Panc1 (cell line): ENCODE data around the gene KCNMB3. TPM values are rescaled to one million over a fixed set of nuclear protein-coding genes. Genes with fewer than 3 reads are reported as not detected.
"Not testable (repeated sequence)": the region's sequence is repeated elsewhere in the genome, so short reads cannot be mapped to it uniquely, and the experiment has no call there.

Experiments
- ATAC-seq: fragments of 200-7000 bp; cut with Tn5 transposase; 2 replicates; pipeline ENCODE4 v1.9.1; 2020; ENCODE audit warnings: mild to moderate bottlenecking, moderate library complexity
- BruUV-seq: library from RNA; stranded (reverse); fragments of 400-500 nt; replicated peaks from 2 replicates; lab custom pipeline; 2021; lab: Mats Ljungman, UMichigan
- CTCF ChIA-PET: fragments of 300-600 bp; sonication (Branson Sonifier 250); formaldehyde crosslinking; loops from one replicate; lab custom pipeline; 2022; ENCODE audit warnings: antibody characterized with exemption; lab: Charles Lee
- POLR2A ChIA-PET: fragments of 300-600 bp; sonication (Branson Sonifier 250); formaldehyde crosslinking; loops from one replicate; lab custom pipeline; 2022; ENCODE audit warnings: antibody characterized with exemption; lab: Charles Lee
- DNase-seq: peaks from one replicate; pipeline ENCODE4 v3.0.0-alpha.2; 2010; ENCODE audit warnings: low read depth, low spot score
- H3K27ac ChIP-seq: 2 replicates; pipeline ENCODE4 v1.5.1; 2011; ENCODE audit warnings: mild to moderate bottlenecking, low read length, inconsistent platforms
- H3K27me3 ChIP-seq: fragments of 200-500 bp; sonication (Bioruptor generic); 2 replicates; pipeline ENCODE4 v1.6.0; 2014; ENCODE audit warnings: low read length, inconsistent platforms; ENCODE audit not compliant: control insufficient read depth, insufficient read depth
- H3K36me3 ChIP-seq: fragments of 200-500 bp; sonication (Bioruptor generic); 2 replicates; pipeline ENCODE4 v1.5.1; 2014; ENCODE audit warnings: inconsistent platforms, mild to moderate bottlenecking, low read length, moderate library complexity; ENCODE audit not compliant: control insufficient read depth, insufficient read depth
- H3K4me1 ChIP-seq: 2 replicates; pipeline ENCODE4 v1.5.1; 2011; ENCODE audit warnings: inconsistent platforms, mild to moderate bottlenecking, low read length, moderate library complexity; ENCODE audit not compliant: control insufficient read depth, insufficient read depth
- H3K4me3 ChIP-seq, 2 experiments: 2 replicates each; pipeline ENCODE4 v1.5.1; 2011 to 2012; ENCODE audit warnings: low read depth in 2 of 2, low read length in 2 of 2, mild to moderate bottlenecking in 2 of 2, inconsistent platforms in 1 of 2, moderate library complexity in 1 of 2
- H3K9me3 ChIP-seq: fragments of 200-500 bp; sonication (Bioruptor generic); 2 replicates; pipeline ENCODE4 v1.5.1; 2014; ENCODE audit warnings: low read depth, mild to moderate bottlenecking, inconsistent platforms, low read length, moderate library complexity; ENCODE audit not compliant: control insufficient read depth, insufficient read depth
- POLR2AphosphoS5 ChIP-seq: IDR thresholded peaks from 2 replicates; pipeline ENCODE4 v1.6.1; 2012; ENCODE audit warnings: mild to moderate bottlenecking, low read depth, low read length, moderate library complexity
- SIN3A ChIP-seq: IDR thresholded peaks from 2 replicates; pipeline ENCODE4 v1.6.1; 2012; ENCODE audit warnings: low read depth, mild to moderate bottlenecking, low read length, moderate library complexity, borderline replicate concordance; ENCODE audit not compliant: insufficient read depth
- TCF7L2 ChIP-seq: IDR thresholded peaks from 2 replicates; pipeline ENCODE4 v1.6.1; 2011; ENCODE audit warnings: mild to moderate bottlenecking, low read depth, low read length, inconsistent platforms
- in situ Hi-C: cut with HindIII; loops from 2 replicates; pipeline ENCODE4 v1.10.0; 2016; ENCODE audit warnings: low sequenced_read_pairs, low pct_unique_long_range_greater_than_20kb
- intact Hi-C: fragments of 100-400 bp; cut with micrococcal nuclease; formaldehyde crosslinking; loops from one replicate; pipeline ENCODE4 v1.10.0; 2022; ENCODE audit not compliant: unreplicated experiment
- total RNA-seq: library from RNA; stranded (reverse); gene quantifications from one replicate; pipeline ENCODE4 v1.2.1, GENCODE V29; 2021; ENCODE audit not compliant: unreplicated experiment
- TF ChIP-seq, protein P1 (sequence below), 2 experiments: IDR thresholded peaks; 2 replicates each; pipeline ENCODE4 v1.6.1; 2011 to 2012; ENCODE audit warnings: low read depth in 2 of 2, control low read depth in 1 of 2, low read length in 1 of 2, mild to moderate bottlenecking in 1 of 2, moderate library complexity in 1 of 2; ENCODE audit not compliant: insufficient read depth in 1 of 2
- TF ChIP-seq, protein P2 (sequence below): fragments of 450-650 bp; IDR thresholded peaks from 2 replicates; pipeline ENCODE4 v1.5.1; 2017; ENCODE audit warnings: mild to moderate bottlenecking

KCNMB3 gene
- total RNA-seq, 1 experiment from 2014 or later, result 5.8 TPM

DNA sequence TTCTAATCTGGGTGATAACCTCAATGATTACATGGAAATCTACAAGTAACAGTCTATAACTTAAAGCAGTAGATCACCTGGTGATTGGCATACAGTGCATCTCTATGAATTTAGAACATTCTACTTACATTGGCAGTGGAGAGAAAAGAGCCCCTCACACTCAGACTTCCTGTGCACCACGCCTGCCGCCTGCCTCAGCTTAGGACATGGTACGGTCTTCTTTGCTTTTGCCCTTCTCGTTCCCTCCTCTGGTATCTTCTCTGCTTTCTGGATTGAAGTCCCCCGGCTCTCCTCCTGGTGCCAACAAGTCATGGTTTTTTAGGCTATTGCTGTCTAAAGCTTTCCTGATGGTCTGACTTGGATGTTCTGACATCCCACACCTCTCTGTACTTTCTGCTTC lies 7.9 kb upstream of the KCNMB3 start:
- TF ChIP-seq SIN3A (no peak), POLR2AphosphoS5 (no peak), TCF7L2 (no peak)
- TF ChIP-seq, protein P1, sequence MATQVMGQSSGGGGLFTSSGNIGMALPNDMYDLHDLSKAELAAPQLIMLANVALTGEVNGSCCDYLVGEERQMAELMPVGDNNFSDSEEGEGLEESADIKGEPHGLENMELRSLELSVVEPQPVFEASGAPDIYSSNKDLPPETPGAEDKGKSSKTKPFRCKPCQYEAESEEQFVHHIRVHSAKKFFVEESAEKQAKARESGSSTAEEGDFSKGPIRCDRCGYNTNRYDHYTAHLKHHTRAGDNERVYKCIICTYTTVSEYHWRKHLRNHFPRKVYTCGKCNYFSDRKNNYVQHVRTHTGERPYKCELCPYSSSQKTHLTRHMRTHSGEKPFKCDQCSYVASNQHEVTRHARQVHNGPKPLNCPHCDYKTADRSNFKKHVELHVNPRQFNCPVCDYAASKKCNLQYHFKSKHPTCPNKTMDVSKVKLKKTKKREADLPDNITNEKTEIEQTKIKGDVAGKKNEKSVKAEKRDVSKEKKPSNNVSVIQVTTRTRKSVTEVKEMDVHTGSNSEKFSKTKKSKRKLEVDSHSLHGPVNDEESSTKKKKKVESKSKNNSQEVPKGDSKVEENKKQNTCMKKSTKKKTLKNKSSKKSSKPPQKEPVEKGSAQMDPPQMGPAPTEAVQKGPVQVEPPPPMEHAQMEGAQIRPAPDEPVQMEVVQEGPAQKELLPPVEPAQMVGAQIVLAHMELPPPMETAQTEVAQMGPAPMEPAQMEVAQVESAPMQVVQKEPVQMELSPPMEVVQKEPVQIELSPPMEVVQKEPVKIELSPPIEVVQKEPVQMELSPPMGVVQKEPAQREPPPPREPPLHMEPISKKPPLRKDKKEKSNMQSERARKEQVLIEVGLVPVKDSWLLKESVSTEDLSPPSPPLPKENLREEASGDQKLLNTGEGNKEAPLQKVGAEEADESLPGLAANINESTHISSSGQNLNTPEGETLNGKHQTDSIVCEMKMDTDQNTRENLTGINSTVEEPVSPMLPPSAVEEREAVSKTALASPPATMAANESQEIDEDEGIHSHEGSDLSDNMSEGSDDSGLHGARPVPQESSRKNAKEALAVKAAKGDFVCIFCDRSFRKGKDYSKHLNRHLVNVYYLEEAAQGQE (IDR thresholded peaks at IDR 0.05; ENCODE audit: insufficient read depth in 1 of 2, low read depth in 2 of 2, low read length in 1 of 2), result no peak
- TF ChIP-seq, protein P2, sequence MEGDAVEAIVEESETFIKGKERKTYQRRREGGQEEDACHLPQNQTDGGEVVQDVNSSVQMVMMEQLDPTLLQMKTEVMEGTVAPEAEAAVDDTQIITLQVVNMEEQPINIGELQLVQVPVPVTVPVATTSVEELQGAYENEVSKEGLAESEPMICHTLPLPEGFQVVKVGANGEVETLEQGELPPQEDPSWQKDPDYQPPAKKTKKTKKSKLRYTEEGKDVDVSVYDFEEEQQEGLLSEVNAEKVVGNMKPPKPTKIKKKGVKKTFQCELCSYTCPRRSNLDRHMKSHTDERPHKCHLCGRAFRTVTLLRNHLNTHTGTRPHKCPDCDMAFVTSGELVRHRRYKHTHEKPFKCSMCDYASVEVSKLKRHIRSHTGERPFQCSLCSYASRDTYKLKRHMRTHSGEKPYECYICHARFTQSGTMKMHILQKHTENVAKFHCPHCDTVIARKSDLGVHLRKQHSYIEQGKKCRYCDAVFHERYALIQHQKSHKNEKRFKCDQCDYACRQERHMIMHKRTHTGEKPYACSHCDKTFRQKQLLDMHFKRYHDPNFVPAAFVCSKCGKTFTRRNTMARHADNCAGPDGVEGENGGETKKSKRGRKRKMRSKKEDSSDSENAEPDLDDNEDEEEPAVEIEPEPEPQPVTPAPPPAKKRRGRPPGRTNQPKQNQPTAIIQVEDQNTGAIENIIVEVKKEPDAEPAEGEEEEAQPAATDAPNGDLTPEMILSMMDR, result no peak
- no peaks in the 10 kb centered on the region for H3K9me3 ChIP-seq
- DNase-seq (no peak), ATAC-seq (no peak)
- ChIA-PET POLR2A (no interaction called here), CTCF (no interaction called here)
- H3K27ac ChIP-seq, result no peak overlapping the region
- H3K4me1 ChIP-seq, result peaks cover 5% of the 10 kb centered on the region; the same call in 1 of the 2 replicates
- intact Hi-C loops (no loop called here), in situ Hi-C loops (no loop called here)
- H3K4me3 ChIP-seq, result no peak overlapping the region
- no peaks in the 10 kb centered on the region for H3K36me3 ChIP-seq
- no TSS peak for BruUV-seq
- H3K27me3 ChIP-seq, result no peaks in the 10 kb centered on the region

DNA sequence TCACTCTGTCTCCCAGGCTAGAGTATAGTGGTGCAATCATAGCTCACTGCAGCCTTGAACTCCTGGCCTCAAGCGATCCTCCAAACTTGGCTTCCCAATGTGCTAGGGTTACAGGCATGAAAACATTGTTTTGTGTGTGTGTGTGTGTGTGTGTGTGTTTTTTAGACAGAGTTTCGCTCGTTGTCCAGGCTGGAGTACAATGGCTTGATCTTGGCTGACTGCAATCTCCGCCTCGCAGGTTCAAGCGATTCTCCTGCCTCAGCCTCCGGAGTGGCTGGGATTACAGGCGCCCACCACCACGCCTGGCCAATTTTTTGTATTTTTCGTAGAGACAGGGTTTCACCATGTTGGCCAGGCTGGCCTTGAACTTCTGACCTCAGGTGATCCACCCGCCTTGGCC lies 6.8 kb upstream of the KCNMB3 start:
- H3K27ac ChIP-seq, ATAC-seq, BruUV-seq, H3K4me3 ChIP-seq, H3K4me1 ChIP-seq, H3K36me3 ChIP-seq, H3K9me3 ChIP-seq, POLR2A ChIA-PET, in situ Hi-C loops, DNase-seq, intact Hi-C loops, H3K27me3 ChIP-seq, CTCF ChIA-PET: not testable (repeated sequence)

DNA sequence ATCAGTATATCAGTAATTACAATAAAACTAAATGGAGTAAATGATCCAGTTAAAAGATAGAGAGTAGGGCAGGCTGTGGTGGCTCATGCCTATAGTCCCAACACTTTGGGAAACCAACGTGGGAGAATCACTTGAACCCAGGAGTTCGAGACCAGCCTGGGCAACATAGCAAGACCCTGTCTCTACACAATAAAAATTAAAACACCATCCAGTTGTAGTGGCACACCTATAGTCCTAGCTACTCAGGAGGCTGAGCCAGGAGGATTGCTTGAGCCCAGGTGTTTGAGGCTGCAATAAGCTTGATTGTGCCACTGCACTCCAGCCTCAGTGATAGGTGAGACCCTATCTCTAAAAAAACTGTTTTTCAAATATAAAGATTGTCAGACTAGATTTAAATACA lies 5.9 kb upstream of the KCNMB3 start:
- Histone ChIP-seq H3K27ac (no peak overlapping the region), H3K4me3 (no peak overlapping the region), H3K36me3 (no peaks in the 10 kb centered on the region), H3K4me1 (peaks cover 5% of the 10 kb centered on the region; the same call in 1 of the 2 replicates), H3K27me3 (no peaks in the 10 kb centered on the region), H3K9me3 (no peaks in the 10 kb centered on the region)
- in situ Hi-C loops (no loop called here), intact Hi-C loops (no loop called here)
- ATAC-seq, result no peak
- CTCF ChIA-PET, result no interaction called here
- no peak for DNase-seq
- no TSS peak for BruUV-seq
- TF ChIP-seq POLR2AphosphoS5 (no peak), SIN3A (no peak), TCF7L2 (no peak)
- TF ChIP-seq, protein P2, result no peak
- TF ChIP-seq, protein P1 (IDR thresholded peaks at IDR 0.05; ENCODE audit: insufficient read depth in 1 of 2, low read depth in 2 of 2, low read length in 1 of 2), result no peak
- POLR2A ChIA-PET, result no interaction called here
